HEK293 (cell line): ENCODE results near the gene SEMA4B.
A peak's percentile ranks its signal among the peaks of the same experiment; 100 is the strongest.

ENCODE experiments used
- CTCF ChIA-PET: fragments of 350-600 bp; formaldehyde crosslinking; extraction: SDS; loops from one replicate; lab custom pipeline; 2021; ENCODE audit warnings: antibody characterized with exemption; lab: Yijun Ruan, JAX
- POLR2A ChIA-PET: fragments of 300-600 bp; formaldehyde crosslinking; extraction: SDS; loops from one replicate; lab custom pipeline; 2020; ENCODE audit warnings: antibody characterized with exemption, inconsistent platforms; lab: Yijun Ruan, JAX
- H3K27ac ChIP-seq: fragments of 200-500 bp; sonication (Bioruptor generic); 2 replicates; pipeline ENCODE4 v1.5.1; 2014; ENCODE audit warnings: low read depth, low read length, control low read depth, inconsistent platforms; ENCODE audit errors: extremely low read depth
- H3K36me3 ChIP-seq, 2 experiments: fragments of 200-500 bp in 1 of 2; sonication (Bioruptor generic) in 1 of 2; 1 replicate in 1 of 2; 2 replicates in 1 of 2; pipeline ENCODE4 v1.5.1; 2014 to 2017; ENCODE audit warnings: inconsistent platforms in 2 of 2, low read length in 2 of 2; ENCODE audit not compliant: control insufficient read depth in 2 of 2, insufficient read depth in 1 of 2
- H3K4me1 ChIP-seq: fragments of 200-500 bp; sonication (Bioruptor generic); 2 replicates; pipeline ENCODE4 v1.5.1; 2014; ENCODE audit warnings: mild to moderate bottlenecking, low read length, inconsistent platforms; ENCODE audit not compliant: control insufficient read depth, insufficient read depth
- H3K4me3 ChIP-seq: 2 replicates; pipeline ENCODE4 v1.5.1; 2011; ENCODE audit warnings: low read depth, mild to moderate bottlenecking, control low read depth, low read length, moderate library complexity
- H3K9me3 ChIP-seq: fragments of 200-500 bp; sonication (Bioruptor generic); 2 replicates; pipeline ENCODE4 v1.5.1; 2014; ENCODE audit warnings: low read depth, low read length, inconsistent platforms; ENCODE audit not compliant: control insufficient read depth, insufficient read depth
- EGR2 ChIP-seq: fragments of 450-650 bp; formaldehyde crosslinking; IDR thresholded peaks from 2 replicates; pipeline ENCODE4 v1.5.1; 2016; ENCODE audit warnings: low read depth, missing biosample characterization, missing genetic modification characterization
- FEZF1 ChIP-seq: fragments of 450-650 bp; formaldehyde crosslinking; IDR thresholded peaks from 2 replicates; pipeline ENCODE4 v1.5.1; 2016; ENCODE audit warnings: missing biosample characterization, missing genetic modification characterization
- GLI4 ChIP-seq: fragments of 450-650 bp; formaldehyde crosslinking; IDR thresholded peaks from 2 replicates; pipeline ENCODE4 v1.5.1; 2016; ENCODE audit warnings: missing biosample characterization, missing genetic modification characterization
- KLF16 ChIP-seq: fragments of 450-650 bp; formaldehyde crosslinking; IDR thresholded peaks from 2 replicates; pipeline ENCODE4 v1.5.1; 2017; ENCODE audit warnings: missing biosample characterization, missing genetic modification characterization
- PRDM1 ChIP-seq: fragments of 450-650 bp; formaldehyde crosslinking; IDR thresholded peaks from 2 replicates; pipeline ENCODE4; 2016; ENCODE audit warnings: missing biosample characterization, missing genetic modification characterization
- ZBTB11 ChIP-seq: fragments of 450-650 bp; formaldehyde crosslinking; conservative IDR thresholded peaks from 2 replicates; pipeline ENCODE4 v1.5.1; 2016; ENCODE audit warnings: low read depth, missing biosample characterization, missing genetic modification characterization
- ZNF211 ChIP-seq: fragments of 450-650 bp; formaldehyde crosslinking; IDR thresholded peaks from 2 replicates; pipeline ENCODE4 v1.5.1; 2016; ENCODE audit warnings: low read depth, missing biosample characterization, missing genetic modification characterization
- ZNF223 ChIP-seq: fragments of 450-650 bp; formaldehyde crosslinking; IDR thresholded peaks from 2 replicates; pipeline ENCODE4 v1.5.1; 2016; ENCODE audit warnings: missing biosample characterization, missing genetic modification characterization
- ZNF311 ChIP-seq: fragments of 450-650 bp; formaldehyde crosslinking; IDR thresholded peaks from 2 replicates; pipeline ENCODE4 v1.5.1; 2017; ENCODE audit warnings: missing biosample characterization, missing genetic modification characterization, borderline replicate concordance
- ZNF433 ChIP-seq: fragments of 450-650 bp; formaldehyde crosslinking; IDR thresholded peaks from 2 replicates; pipeline ENCODE4 v1.5.1; 2016; ENCODE audit warnings: missing biosample characterization, missing genetic modification characterization, low read depth
- ZNF561 ChIP-seq: fragments of 450-650 bp; IDR thresholded peaks from 2 replicates; pipeline ENCODE4 v1.5.1; 2018; ENCODE audit warnings: missing biosample characterization, missing genetic modification characterization, borderline replicate concordance
- ZNF596 ChIP-seq: fragments of 450-650 bp; IDR thresholded peaks from 2 replicates; pipeline ENCODE4 v1.5.0; 2018; ENCODE audit warnings: missing biosample characterization, mild to moderate bottlenecking, missing genetic modification characterization, moderate library complexity
- ZNF707 ChIP-seq: fragments of 450-650 bp; formaldehyde crosslinking; IDR thresholded peaks from 2 replicates; pipeline ENCODE4 v1.5.1; 2016; ENCODE audit warnings: missing biosample characterization, missing genetic modification characterization
- ZNF768 ChIP-seq: fragments of 450-650 bp; formaldehyde crosslinking; IDR thresholded peaks from 2 replicates; pipeline ENCODE4 v1.5.1; 2018; ENCODE audit warnings: missing biosample characterization, mild to moderate bottlenecking, missing genetic modification characterization
- TF ChIP-seq, protein P1 (sequence below): fragments of 450-650 bp; formaldehyde crosslinking; IDR thresholded peaks from 2 replicates; pipeline ENCODE4 v1.5.1; 2016; ENCODE audit warnings: missing biosample characterization, missing genetic modification characterization
- TF ChIP-seq, protein P2 (sequence below): fragments of 450-650 bp; formaldehyde crosslinking; IDR thresholded peaks from 2 replicates; pipeline ENCODE4 v1.5.1; 2016; ENCODE audit warnings: missing biosample characterization, missing genetic modification characterization
- TF ChIP-seq, protein P3 (sequence below): fragments of 450-650 bp; formaldehyde crosslinking; IDR thresholded peaks from 2 replicates; pipeline ENCODE4 v1.5.1; 2016; ENCODE audit warnings: missing biosample characterization, missing genetic modification characterization, borderline replicate concordance

SEMA4B gene

DNA sequence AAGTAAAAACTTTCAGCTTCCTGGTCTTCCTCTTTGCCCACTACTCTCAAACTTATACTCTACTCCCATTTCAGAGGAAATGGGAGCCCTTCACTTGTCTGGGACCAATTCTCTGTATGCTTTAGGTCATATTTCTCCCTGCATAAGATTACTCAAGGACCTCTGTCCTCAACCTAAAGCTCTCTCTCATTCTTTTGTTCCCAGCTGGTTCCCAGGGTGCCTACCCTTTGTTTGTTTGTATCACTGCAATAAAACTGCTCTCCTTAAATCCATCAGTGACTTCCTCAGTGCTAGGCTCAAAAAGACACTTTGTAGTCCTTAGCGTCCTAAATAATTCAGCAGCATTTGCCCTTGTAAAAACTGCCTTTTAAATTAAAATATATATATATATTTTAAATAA is 67.3 kb downstream of the SEMA4B start:
- H3K4me1 ChIP-seq = peaks cover 10% of the 10 kb centered on the region; the same call in 1 of the 2 replicates
- POLR2A ChIA-PET = interaction anchor here (0.5 to 4.3 kb wide), 6 partner anchors 19 to 602 kb away, joined by 3 to 26 read pairs (median 4); partner anchors contain the start of genes CIB1, GDPGP1 and TTLL13
- H3K9me3 ChIP-seq = no peaks in the 10 kb centered on the region
- H3K4me3 ChIP-seq = no peak overlapping the region
- peaks cover 49 to 58% of the 10 kb centered on the region in 2 experiments for H3K36me3 ChIP-seq
- CTCF ChIA-PET = interaction anchor here (0.6 to 1.1 kb wide), 9 partner anchors 16 to 1096 kb away, joined by 3 to 6 read pairs (median 3); no protein-coding TSS in a partner anchor
- 0 out of 2 replicates have a peak, but pooled peaks have one; percentile 30 for TF ChIP-seq ZNF561
- TF ChIP-seq ZNF596 = peak; percentile 44; the same call in 1 of the 2 replicates
- TF ChIP-seq ZNF768 (tag by site-specific recombination) = no peak
- TF ChIP-seq, protein P1, sequence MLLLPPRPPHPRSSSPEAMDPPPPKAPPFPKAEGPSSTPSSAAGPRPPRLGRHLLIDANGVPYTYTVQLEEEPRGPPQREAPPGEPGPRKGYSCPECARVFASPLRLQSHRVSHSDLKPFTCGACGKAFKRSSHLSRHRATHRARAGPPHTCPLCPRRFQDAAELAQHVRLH = no peak
- no peak for TF ChIP-seq ZNF311 (tag by site-specific recombination)
- TF ChIP-seq FEZF1 (tag by site-specific recombination) = peak; percentile 56
- no peak for TF ChIP-seq GLI4
- H3K27ac ChIP-seq = no peak overlapping the region

GRCh38 chr15:90270502-90271150 is 69.5 kb downstream of the SEMA4B start:
- peaks cover 10% of the 10 kb centered on the region; the same call in 1 of the 2 replicates for H3K4me1 ChIP-seq
- TF ChIP-seq ZNF211 (no peak), ZNF223 (tag by site-specific recombination) (no peak), KLF16 (tag by site-specific recombination) (no peak), EGR2 (tag by site-specific recombination) (no peak), ZNF707 (tag by site-specific recombination) (no peak), ZNF311 (tag by site-specific recombination) (no peak), ZNF433 (tag by site-specific recombination) (no peak), ZBTB11 (tag by site-specific recombination) (no peak), PRDM1 (tag by site-specific recombination) (no peak)
- TF ChIP-seq, protein P2, sequence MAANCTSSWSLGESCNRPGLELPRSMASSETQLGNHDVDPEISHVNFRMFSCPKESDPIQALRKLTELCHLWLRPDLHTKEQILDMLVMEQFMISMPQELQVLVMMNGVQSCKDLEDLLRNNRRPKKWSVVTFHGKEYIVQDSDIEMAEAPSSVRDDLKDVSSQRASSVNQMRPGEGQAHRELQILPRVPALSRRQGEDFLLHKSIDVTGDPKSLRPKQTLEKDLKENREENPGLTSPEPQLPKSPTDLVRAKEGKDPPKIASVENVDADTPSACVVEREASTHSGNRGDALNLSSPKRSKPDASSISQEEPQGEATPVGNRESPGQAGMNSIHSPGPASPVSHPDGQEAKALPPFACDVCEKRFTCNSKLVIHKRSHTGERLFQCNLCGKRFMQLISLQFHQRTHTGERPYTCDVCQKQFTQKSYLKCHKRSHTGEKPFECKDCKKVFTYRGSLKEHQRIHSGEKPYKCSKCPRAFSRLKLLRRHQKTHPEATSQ (tag by site-specific recombination) = no peak
- TF ChIP-seq, protein P3, sequence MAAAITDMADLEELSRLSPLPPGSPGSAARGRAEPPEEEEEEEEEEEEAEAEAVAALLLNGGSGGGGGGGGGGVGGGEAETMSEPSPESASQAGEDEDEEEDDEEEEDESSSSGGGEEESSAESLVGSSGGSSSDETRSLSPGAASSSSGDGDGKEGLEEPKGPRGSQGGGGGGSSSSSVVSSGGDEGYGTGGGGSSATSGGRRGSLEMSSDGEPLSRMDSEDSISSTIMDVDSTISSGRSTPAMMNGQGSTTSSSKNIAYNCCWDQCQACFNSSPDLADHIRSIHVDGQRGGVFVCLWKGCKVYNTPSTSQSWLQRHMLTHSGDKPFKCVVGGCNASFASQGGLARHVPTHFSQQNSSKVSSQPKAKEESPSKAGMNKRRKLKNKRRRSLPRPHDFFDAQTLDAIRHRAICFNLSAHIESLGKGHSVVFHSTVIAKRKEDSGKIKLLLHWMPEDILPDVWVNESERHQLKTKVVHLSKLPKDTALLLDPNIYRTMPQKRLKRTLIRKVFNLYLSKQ (tag by site-specific recombination) = no peak
- no peak overlapping the region for H3K4me3 ChIP-seq
- no peak overlapping the region for H3K27ac ChIP-seq
- ChIA-PET POLR2A (interaction anchor here (0.5 to 0.9 kb wide), 2 partner anchors 117 to 397 kb away, joined by 4 to 5 read pairs; partner anchors contain the start of gene IQGAP1), CTCF (interaction anchor here (1.6 to 3.1 kb wide), 2 partner anchors 22 to 49 kb away, joined by 4 to 9 read pairs; no protein-coding TSS in a partner anchor)
- H3K9me3 ChIP-seq = no peaks in the 10 kb centered on the region
- peaks cover 59 to 72% of the 10 kb centered on the region in 2 experiments for H3K36me3 ChIP-seq
